Stromal cell of bone marrow (primary cell): ENCODE results near the gene CEP192.
"Not testable (repeated sequence)": the region's sequence is repeated elsewhere in the genome, so short reads cannot be mapped to it uniquely, and the experiment has no call there.

Experiments
- DNase-seq: peaks from one replicate; pipeline ENCODE4 v3.0.0-alpha.2; 2012; ENCODE audit warnings: low read depth

CEP192 gene

DNA sequence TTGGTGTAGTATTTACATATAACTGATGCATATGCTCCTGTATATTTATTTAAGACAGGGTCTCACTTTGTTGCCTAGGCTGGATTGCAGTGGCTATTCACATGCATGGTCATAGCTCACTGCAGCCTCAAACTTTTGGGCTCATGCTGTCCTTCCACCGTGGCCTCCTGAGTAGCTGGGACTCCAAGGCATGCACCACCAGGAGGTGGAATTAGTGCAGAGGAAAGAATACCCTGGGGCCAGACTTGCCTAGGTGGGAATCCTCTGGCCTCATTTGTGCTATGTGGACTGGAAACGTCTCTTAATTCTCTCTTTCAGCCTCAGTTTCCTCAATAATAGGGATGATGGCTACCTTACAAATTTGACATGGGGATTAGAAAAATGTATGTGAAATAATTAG is 2.3 kb downstream of the CEP192 start:
- DNase-seq, result no peak

DNA sequence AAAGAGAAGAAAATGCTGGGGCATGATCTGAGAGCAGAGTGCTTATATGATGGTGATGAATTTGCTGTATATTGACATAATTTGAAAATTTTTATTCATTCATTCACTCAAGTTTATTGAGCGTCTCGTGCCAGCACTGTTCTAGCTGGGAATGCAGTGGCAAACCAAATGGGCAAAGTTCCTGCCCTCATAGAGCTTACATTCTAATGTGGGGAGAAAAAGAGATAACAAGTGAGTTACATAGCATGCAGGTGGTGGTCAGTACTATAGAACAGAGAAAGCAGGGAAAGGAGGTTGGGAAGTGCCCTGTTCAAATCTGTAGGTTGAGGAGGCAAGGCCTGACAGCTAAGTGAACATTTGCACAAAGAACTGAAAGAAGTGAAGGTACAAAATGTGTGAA is 4.3 kb downstream of the CEP192 start:
- no peak for DNase-seq

DNA sequence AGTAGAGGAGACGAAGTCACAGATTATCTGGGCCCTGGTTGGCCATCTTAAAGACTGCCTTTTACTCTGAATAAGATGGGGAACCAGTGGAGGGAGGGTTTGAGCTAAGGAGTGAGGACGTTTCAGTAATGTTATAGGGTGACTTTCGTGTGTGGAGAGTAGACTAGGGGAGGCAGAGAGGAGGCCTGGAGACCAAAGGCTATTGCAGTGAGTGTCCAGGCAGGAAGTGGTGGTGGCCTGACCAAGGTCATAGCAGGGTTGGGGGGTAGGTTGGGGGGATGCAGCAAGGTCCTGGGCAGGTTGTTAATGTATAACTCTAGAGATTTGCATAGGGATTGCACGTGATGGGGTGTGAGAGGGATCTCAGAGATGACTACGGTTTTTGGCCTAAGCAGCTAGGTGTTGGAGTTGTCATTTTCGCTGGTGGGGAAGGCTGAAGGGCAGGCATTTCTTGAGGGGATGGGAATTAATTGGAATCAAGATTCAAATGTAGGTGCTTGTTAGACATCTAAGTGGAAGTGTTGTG is 4.9 kb downstream of the CEP192 start:
- DNase-seq, result no peak

DNA sequence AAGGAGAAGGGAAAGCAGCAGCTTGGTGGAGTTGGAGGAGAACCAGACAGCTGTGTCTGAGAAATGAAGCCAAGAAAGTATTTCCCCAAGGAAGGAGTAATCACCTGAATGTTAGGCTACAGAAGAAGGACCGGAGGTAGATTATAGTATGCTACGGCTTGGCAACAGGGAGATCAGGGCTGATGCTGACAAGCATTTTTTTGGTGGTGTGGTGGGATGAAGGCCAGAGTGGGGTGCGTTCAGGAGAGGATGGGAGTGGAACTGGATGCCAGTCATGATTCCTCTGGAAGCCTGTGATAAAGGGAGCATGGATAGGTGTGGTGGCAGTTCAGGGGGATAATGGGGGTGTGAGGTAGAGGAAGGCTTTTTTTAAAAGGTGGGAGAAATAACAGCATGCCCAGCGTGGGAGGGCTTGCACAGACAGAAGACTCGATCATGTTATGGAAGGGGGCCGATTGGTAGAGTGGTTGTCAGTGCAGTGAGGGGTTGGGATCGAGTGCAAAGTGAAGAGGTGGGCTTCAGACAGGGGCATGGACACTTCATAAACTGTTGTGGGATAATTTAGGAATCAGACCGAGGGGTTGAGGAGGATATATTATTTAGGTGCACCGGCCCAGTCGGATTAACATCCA is 5.6 kb downstream of the CEP192 start:
- DNase-seq, result no peak

DNA sequence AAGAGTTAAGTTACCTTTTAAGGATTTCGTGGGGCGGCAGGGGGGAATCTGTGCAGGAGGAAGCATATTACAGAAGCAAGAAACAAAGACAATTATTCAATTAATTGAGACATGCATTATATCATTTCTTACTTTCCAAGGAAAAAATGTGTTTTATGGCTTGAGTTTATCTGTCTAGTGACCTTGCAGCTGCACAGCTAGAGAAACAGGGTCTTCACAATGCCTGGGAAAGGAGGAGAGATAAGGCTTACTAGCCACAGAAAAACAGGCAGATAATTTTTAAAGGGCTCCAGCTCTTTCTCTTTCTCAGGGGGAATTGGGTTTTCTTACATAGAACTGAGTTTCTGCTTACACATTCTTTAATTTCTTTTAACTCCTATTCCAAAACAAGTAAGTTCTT is 6.2 kb downstream of the CEP192 start:
- not testable (repeated sequence) for DNase-seq

DNA sequence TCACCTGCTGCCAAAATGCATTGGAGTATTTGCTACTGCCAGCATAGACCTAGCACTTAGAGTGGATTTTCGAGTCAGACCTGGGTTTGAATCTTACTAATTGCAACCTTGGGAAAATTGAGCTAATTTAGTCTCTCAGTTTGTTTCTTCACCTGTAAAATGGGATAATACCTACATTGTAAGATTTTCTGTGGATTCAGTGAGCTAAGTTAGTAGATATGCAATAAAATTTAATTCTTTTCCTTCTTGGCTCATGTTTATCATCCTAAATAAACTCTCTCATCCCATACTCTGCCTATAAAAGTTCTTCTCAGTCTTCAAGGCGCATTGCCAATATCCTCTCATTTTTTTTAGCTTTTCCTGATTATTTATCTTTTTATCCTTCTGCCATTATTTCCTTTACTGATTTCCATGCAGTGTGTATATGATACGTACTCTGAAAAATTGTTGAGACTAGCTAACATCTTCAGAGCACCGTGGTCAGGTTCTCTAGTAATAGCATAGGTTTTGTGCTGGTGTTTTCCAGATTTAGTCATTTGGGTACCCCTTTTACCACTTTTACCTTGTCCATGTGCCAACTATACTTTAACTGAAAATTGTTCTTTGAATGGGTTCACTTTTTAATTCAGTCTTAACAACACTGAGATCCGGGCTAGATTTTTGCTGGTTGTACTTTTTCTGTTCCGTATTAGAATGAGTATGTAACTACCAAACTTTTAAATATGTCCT is 7.3 kb downstream of the CEP192 start:
- DNase-seq, result no peak

DNA sequence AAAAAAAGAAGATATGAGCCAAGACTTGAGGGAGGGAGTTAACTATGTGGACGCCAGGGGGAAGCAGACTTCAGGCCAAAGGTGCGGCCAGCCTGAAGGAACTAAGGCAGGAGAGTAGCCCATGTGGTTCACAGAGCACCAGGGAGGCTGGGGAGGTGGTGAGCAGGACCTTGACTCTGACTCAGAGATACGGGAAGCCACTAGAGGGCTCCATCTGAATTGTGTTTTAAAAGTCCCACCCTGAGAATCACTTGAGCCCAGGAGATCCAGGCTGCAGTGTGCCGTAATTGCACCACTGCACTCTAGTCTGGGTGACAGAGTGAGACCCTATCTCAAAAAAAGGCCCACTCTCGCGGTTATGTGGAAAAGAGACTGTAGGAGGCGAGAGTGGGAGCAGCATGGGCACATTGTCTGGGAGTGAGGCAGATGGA is 12.3 kb downstream of the CEP192 start:
- peak; percentile 21 for DNase-seq

DNA sequence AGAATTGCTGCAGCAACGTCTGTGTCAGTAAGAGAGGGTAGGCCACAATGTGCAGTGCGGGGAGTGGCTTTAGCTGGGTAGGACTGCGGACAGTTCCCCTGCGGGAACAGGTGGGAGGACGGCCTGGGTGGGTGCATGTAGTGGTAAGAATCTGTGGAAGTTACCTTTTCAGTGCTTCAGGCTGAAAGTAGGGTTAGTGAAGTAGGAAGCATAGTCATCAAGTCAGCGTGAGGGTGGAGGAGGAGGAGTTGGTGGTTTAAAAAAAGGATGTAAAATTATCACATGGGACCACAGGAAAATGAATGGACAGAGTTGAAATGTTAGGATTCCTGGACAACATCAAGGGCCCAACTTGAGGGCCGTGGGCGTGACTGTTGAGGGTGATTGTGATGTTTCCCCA is 13.2 kb downstream of the CEP192 start:
- DNase-seq, result no peak

DNA sequence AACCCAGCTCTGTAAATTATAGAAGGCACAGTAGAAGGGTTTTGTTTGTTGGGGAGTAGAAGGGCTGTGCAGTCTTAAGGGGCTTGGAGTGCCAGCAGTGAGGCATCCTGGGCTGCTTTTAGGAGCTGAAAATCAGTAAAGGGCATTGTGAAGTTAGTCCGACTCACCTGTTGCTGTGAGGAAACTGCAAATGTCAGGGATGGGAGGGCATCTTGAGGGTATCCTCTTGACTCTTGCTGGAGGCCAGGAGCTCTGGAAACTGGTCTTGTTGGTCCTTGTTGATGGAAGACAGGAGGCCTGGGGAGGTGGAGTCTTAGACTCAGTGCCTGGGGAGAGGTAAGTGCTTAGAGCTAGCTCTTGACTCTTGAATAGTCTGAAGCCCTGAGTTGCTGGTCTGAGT is 14.1 kb downstream of the CEP192 start:
- DNase-seq, result no peak

DNA sequence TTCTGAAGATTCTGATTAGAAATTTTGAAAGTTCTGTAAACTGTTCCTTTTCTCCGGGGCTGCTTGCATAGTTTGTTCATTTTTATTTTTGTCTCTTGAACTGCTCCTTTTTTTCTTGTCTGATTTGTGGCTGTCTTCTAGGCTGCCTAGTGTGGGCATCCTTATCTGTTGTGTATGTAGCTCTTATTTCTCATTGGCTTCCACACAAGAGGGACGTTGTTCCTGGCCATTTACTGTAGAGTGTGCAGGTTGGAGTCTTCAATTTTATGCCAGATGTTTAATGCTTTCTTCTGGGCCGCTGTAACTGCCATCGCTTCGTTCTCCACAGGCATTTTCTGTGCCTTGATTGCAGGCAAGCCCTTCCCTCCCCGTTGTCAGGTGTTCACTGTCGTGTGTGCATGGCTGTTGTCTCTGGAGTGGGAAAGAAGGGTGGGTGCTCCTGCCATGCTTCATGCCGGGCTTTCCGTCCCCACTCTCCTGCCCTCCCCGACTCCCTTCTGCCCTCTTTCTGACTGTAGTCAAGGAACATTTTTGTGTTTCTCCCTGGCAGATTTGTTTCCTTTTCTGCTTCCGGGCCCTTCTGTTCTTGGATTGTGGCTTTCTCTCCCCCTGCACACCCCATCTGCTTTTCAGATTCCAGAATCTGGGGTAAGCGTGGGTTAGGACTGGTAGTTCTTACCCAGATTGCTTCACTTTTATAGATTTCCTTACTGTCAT is 15.5 kb downstream of the CEP192 start:
- DNase-seq, result no peak

DNA sequence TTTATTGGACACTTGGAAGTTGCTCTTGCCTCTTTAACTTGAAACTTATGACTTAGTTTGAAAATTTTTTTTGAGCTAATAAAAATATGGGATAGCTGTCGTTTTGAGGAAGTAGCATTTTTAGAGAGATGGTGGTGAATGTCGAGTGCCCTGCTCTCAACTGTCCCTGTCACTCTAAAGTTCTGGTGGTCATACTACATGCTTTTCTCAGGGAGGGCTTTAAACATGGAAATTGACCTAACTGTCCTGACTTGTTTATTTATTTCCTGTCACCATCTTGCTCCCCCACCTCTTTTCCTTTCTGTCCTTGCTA is 16.0 kb downstream of the CEP192 start:
- no peak for DNase-seq

DNA sequence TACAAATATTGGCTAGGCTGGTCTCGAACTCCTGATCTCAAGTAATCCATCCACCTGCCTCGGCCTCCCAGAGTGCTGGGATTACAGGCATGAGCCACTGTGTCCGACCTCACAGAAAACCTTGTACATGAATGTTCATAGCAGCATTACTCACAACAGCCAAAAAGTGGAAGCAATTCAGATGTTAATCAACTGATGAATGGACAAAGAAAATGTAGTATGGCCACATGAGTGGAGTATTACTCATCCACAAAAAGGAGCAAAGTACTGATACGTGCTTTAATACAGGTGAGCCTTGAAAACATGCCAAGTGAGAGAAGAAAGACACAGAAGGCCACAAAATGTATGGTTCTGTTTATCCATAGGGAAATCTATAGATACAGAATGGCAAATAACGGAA is 20.6 kb downstream of the CEP192 start:
- DNase-seq, result no peak

DNA sequence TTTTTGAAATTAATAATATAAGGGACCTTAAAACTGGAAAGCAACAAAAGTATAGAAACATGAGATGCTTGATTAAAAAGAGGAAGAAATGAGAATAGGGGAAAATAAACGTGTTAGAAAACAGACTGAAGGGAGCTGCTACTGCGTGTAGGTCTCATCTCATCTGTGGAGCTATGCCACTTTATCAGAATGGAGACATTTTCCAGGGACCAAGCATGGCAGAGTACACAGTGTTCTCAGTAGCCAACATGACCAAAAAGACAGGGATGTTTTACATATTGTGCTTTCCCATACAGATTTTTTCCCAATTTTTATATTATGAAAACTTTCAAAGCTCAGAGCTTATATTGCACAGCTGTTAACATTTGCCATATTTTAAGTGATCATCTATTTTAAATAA is 23.1 kb downstream of the CEP192 start:
- DNase-seq, result no peak

DNA sequence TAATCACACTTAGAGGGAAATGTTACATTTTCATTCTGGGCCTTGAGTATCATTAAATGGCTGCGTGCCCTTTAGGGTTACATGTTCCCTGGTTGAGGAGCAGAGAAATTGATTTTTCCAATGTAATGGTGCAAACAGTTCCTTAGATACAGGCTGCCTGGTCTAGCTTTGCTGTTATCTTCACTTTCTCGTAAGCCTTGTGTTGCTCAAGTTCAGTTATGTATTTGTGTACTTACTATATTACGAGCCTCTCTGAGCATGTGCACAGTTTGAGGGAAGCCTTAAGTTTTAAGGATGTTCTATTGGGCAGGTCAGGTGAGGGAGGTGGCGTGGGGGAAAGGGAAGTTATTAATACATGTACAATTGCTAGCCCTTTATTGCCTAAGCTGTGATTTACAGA is 23.7 kb downstream of the CEP192 start:
- DNase-seq, result no peak

DNA sequence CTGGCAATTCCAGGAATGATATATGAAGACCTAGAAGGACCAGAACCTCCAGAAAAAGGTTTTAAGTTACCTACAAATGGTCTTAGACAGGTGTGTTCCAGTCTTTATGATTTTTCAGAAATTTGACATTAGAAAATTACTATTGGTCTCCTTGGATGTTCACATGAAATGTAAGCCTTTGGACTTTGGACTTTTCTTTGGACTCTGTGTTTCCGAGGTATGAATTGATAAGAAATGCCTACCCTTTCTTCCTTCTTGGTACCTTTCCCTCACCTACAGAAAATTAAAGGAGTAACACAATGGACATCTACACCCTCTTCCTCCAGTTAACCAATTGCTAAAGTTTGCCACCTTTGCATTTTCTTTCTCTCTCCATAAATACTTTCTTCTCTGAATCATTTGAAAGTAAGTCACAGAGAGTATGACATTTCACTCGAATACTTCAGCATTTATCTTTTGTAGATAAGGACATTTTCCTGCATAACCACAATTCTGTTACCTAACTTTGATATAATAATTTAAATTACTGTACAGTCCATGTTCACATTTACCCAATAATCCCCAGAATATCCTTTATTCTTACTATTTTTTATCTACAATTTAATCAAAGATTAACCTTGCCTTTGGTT is 26.2 kb downstream of the CEP192 start:
- DNase-seq, result no peak

DNA sequence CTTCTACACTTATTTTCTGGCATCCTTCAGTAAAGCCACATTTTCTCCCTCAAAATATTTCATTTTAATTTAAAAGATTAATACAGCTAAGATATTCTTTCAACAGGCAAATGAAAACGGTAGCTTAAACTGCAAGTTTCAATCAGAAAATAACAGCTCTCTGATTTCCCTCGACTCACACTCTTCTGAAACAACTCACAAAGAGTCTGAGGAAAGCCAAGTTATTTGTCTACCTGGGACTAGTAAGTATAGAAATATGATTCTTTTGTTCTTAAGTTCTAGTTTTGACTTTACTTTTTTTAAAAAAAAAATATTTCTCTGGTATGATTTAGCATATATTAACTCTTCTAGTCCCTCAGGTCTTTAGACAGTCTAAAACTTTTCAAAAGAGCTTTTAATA is 27.2 kb downstream of the CEP192 start:
- no peak for DNase-seq

DNA sequence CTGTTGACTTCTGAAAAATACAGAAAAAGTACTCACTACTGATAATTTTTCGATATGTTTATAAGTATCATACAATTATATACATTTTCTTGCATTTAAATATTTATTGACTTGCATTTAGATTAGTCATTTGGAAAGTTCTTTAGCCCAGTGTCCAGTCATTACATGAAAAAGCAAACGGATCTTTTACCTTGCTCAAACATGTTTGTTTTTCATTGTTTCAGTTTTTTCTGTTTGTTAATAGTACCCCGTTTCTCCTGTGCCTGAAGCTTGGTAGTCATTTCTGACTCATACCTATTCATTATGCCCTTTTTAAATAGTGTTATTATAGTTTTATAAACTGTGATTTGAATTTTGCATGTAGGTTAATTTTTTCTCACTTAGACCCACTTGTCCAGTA is 28.1 kb downstream of the CEP192 start:
- DNase-seq, result no peak

DNA sequence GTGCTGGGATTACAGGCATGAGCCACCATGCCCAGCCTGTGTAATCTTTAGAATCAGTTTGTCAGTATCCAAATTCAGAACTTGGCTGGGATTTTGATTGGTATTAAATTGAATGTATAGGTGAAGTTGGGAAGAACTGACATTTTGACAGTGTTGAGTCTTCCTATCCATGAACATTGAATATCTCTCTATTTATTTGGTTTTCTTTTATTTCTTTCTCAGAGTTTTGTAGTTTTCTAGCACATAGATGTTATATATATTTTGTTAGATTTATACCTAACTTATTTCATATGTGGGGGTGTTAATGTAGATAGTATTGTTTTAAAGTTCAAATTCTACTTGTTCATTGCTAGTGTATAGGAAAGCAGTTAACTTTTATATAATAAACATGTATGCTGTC is 31.5 kb downstream of the CEP192 start:
- no peak for DNase-seq

DNA sequence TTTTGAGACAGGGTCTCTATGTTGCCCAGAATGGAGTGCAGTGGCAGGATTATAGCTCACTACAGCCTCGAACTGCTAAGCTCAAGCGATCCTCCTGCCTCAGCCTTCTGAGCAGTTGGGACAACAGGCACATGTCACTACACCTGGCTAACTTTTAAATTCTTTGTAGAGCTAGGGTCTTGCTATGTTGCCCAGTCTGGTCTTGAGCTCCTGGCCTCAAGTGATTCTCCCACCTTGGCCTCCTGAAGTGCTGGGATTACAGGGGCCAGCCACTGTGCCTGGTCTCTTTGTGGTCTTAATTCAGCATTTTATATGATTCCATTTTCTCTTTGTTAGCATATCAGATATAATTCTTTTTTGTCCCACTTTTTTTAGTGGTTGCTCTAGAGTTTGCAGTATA is 34.1 kb downstream of the CEP192 start:
- no peak for DNase-seq

DNA sequence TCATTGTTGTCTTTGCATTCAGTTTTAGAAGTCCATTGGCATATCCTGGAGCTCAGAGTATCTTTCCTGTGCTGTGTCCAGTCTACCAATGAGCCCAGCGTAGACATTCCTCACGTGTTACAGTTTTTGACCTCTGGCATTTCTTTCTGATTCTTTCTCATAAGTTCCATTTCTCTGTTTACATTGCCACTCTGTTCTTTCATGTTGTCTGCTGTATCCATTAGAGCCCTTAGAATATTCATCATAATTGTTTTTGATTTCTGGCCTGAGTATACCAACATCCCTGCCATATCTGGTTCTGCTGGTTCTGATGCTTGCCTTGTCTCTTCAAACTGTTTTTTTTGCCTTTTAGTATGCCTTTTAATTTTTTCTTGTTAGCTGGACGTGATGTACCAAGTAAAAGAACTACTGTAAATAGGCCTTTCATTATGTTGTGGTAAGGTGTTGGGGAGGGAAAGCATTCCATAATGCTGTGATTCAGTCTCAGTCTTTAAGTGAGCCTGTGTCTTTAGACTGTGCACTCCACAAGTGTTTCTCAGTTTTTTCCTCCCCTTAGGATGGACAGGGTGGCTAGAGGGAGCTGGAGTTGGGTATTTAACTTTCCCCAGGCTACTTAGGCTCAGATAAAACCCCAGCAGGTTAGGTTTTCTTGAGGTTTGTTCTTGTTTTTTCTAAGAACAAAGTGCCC is 35.6 kb downstream of the CEP192 start:
- no peak for DNase-seq

DNA sequence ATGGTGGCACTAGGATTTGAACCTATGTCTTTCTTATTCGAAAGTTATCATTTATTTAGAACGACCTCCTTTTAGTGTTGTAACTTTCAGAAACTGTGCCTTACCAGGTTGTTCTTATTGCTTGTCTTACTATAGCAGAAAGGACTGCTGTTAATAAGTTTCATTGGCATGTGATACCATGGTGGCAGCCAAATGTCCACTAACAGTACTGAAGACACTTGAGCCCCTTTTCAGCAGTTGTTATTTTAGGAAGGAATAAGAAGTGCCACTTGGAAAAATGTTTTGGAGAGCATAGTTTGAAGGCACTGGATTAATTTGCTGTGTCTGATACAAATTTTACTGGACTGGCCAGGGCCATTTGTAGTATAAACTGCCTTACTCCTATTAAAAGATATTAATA is 37.7 kb downstream of the CEP192 start:
- no peak for DNase-seq

DNA sequence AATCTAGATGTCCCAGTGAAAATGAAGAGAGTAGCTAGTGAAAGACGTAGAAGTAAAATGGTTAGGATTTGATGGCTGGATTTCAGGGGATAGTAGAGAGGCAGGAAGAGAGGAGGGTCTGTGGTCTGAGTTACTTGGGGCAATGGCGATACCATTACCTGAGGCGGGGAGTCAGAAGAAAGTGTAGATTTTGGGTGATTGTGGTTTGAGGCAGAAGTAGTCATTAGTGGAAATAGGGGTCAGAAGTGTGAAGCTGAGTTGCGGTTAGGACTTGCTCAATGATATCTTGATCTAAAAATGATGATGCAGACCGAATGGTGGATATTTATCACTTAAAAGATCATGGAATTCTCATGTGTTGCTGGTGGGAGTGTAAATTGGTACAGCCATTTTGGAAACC is 41.0 kb downstream of the CEP192 start:
- DNase-seq, result no peak
